Measurements from ENCODE around the gene CAPZA3.
"Not testable (repeated sequence)": the region's sequence is repeated elsewhere in the genome, so short reads cannot be mapped to it uniquely, and the experiment has no call there.

CAPZA3 gene, protein sequence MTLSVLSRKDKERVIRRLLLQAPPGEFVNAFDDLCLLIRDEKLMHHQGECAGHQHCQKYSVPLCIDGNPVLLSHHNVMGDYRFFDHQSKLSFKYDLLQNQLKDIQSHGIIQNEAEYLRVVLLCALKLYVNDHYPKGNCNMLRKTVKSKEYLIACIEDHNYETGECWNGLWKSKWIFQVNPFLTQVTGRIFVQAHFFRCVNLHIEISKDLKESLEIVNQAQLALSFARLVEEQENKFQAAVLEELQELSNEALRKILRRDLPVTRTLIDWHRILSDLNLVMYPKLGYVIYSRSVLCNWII

DNA sequence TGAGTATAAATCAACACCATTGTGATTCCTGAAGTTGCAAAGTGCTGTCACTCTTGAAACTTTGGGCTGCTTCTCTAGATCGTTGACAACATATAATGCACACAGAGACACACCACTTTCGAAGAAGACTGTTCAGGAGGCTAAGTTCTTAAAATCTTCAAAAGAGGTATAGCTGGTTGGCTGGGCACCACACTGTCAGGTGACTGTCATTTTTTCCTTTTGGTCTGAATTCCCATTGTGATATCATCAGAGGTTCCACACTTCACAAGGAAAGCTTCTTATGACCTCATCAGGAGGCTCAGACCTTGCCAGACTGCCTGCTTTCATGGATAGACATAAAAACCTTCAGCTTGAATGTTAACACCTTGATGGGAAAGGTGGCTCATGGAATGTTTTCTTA, at the start of gene CAPZA3, which contains the start of gene PLCZ1:
TSS of gene CAPZA3 (plus strand) at position 301 of the 400 bp plus-strand sequence. CDS start 150 bp downstream, outside the sequence.
TSS of gene PLCZ1 (minus strand) at position 194 of the 400 bp plus-strand sequence. CDS start 641 bp downstream, outside the sequence.
- no peak for DNase-seq (ENCODE audit: low read depth in 3 of 3)

DNA sequence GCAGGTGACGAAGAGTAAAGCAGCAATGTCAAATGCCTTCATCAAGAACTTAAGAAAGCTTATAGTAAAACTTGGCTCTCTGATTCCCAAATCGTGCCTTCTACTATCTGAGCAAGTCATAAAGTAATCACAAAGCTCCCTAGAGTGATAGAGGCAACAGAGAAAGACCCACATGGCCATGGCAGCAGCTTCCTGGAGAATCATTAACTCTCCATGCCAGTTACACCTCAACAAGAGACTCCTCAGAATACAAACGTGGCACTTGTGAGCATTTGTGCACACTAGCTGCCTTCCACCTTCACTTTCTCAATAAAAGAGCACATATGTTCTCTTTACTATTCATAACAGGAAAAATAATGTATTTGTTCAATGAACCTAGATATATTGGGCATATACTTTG, 48.1 kb upstream of the CAPZA3 start:
- DNase-seq (ENCODE audit: low read depth in 3 of 3): no peak

DNA sequence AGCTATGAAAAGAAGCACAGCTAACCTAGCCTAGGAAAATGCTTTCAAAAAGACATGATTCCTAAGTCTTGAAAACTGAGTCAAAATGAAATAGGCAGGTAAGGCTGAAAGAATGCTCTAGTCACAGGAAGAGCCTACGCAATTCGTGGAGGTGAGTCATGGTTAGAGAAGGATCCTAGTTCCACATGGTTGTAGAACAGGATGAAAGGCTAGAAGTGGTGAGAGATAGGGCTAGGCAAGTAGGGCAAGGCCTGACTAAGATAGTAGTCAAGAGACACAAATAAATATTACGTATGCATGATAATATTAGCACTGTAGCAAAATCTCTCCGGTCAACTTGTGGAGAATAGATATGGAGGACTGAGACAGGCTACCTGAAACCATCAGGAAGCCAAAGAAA, 47.3 kb upstream of the CAPZA3 start:
- no peak for DNase-seq (ENCODE audit: low read depth in 3 of 3)

DNA sequence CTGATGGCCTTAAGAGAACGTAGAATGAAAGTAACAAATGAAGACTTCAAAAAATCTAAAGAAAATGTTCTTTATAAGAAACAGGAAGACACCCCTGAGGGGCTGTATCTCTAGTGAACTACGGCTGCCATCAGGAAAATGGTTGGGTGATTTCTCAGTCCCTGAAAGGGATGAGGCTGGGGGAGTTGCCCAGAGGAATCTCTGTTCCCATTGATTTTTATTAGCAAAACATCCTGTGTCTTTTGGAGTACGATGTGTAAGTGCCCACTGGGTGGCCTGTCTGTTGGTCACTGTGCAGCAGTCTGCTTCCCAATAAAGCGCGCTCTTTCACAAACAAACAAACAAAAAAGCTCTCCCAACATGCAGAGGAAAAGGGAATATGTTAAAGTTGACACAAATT, 43.9 kb upstream of the CAPZA3 start:
- DNase-seq (ENCODE audit: low read depth in 3 of 3): not testable (repeated sequence)

DNA sequence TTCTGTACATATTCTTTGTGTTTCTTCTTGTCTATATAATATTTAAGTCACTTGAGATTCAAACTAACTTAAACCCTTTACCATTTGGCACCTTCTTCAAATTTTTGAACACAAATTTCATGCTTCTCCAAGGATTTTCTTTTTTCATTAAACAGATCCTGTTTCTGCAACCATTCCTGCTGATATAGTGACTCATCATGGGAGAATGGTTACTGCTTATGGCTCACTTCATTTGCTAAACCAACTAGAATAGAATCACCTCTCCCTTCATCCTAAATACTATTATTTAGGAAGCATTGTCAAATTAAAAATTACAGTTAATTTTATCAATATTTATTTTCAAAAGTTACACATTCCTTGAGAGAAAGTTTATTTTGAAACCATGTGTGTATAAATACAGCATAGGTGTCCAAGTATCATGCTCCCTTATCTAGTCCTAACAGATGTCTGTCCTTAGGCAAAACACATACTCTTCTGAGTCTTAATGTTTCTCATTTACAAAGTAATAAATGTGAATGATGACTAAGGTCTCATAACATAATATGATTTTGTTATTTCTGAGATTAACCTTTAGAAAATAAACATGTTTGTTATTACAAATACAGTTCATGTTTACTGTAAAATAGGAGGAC, 40.8 kb upstream of the CAPZA3 start:
- no peak for DNase-seq (ENCODE audit: low read depth in 3 of 3)

DNA sequence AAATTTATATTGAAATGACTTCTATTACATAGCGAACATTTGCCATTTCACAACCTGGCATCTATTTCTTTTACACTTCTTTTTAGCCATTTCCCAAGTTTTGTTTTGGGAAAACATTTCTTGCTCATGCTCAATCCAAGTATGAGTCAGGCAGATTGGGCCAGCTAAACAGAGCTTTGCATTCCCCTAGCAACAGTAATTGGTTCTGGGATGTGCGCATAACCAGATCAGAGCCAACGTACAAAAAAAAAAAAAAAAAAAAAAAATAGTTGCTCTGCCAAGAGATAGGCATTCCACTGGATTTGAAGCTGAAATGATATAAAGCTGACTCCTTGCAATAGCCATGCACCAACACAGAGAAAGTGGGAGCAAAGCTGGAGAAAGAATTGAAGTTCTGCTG, 37.6 kb upstream of the CAPZA3 start:
- DNase-seq (ENCODE audit: low read depth in 3 of 3): no peak

DNA sequence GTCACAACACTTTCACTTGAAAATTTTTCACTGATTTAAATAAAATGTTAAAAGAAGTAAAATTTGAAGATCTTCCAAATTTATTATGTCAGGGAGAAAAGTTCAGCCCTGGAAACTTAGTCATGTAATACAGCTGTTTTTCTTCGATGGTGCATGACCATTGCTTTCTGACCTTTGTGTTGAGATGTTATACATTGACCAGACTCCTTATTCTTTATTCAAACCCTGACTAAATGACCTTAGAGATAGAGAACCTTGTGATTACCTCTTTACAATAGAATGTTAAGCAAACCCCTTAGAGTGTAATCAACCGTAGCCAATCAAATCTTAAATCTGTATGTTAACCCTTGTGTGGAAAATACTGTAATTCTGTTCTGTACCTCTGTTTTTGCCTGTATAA, 34.6 kb upstream of the CAPZA3 start:
- DNase-seq (ENCODE audit: low read depth in 3 of 3): no peak

DNA sequence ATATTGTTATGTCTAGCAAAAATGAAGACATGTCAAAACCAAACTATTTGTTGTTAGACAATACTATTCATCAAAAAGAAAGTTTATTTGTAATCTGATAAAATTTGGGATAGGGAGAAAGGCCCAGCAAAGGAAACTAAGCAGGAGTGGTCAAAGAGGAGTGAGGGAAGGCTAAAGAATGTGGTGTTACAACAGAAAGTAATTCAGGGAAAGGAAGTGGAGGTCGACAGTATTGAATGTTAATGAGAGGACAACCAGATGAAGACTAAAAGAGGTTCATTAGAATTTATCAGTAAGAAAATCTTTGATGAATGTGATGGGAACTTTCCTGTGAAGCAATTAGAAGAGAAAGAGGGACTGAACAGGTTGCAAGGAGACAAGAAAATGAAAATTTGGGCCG, 34.0 kb upstream of the CAPZA3 start:
- no peak for DNase-seq (ENCODE audit: low read depth in 3 of 3)

DNA sequence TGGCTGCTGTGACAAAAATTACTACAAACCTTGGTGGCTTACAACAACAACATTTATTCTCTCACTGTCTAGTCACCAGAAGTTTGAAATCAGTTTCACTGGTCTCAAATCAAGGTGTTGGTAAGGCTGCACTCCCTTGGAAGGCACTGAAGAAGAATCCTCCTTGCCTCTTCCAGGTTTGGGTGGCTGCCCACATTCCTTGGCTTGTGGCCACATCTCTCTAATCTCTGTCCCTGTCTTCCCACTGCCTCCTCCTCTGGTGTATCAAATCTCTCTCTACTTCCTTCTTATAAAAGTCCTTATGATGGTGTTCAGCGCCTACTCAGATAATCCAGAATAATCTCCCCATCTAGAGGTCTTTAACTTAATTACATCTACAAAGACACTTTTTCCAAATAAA, 31.1 kb upstream of the CAPZA3 start:
- no peak for DNase-seq (ENCODE audit: low read depth in 3 of 3)

DNA sequence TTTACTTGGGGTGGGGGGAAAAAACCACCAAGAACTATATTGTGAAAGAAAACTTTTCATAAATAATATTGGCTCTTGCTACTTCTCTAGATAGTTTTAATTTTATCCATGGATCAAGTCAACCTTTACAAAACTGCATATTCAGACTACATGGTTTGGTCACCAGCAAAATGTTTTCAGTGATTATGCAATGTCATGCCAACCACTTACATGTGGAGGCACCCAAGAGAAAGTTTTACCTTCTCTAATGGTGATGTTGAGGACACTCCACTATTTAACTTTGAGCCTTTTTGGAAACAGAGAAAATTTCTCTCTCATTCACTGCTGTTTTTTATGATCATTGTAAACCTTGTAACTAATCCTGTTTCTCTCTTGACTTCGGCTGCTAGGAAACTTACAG, 21.7 kb upstream of the CAPZA3 start:
- DNase-seq (ENCODE audit: low read depth in 3 of 3): no peak

DNA sequence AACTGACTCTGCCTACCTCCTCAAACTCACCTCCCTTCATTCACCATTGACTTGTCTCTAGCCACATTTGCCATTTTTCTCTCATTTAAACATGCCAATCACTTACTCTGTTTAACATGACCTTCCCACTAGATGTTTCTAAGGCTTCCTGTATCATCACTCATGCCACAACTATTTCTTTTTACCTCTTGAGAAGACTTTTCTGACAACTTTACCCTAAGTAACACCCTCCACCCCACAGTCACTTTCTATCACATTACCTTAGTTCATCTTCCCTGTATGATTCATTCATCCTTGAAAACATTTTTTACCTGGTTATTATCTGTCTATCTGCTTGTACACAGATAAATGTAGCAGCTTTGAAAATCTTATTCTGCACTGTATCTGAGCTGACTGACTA, 19.5 kb upstream of the CAPZA3 start:
- DNase-seq (ENCODE audit: low read depth in 3 of 3): no peak

DNA sequence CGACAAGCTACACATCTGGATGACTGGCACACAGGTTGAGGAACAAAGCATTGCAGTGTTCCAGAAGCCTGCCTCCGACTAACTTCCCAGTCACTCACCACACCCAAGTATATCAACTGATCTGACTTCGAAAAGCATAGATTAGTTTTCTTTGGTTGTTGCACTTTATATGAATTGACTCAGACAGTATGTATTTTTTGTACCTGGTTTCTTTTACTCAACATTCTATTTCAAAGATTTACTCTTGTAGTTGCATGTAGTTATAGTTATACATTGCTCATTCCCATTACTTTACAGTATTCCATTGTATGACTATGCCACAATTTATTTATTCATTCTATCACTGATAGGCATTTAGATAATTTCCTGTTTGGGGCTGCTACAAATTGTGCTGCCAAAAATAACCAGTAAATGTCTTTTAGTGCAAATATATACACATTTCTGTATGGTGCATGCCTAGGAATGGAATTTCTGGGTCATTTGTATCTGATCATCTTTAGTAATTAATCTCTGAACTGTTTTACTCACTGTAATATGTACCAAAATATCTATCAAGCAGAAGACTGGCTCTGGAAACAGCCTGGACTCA, 17.9 kb upstream of the CAPZA3 start:
- no peak for DNase-seq (ENCODE audit: low read depth in 3 of 3)

DNA sequence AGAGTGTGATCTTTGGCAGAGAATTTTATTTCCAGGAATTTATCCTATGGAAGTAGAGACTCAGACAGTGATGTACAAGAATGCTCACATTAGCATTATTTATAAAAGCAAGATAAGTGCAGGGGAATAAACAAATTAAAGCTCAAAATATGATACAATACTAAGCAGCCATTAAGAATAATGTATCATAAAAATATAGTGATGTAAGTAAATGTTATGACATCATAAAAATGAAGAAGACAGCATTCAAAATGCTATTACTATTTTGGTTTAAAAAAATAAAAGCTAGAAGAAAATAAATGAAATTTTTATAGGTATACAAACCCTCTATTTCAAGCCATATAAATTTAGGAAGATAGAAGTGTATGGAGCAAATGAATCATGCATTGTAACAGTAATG, 17.2 kb upstream of the CAPZA3 start:
- DNase-seq (ENCODE audit: low read depth in 3 of 3): no peak

DNA sequence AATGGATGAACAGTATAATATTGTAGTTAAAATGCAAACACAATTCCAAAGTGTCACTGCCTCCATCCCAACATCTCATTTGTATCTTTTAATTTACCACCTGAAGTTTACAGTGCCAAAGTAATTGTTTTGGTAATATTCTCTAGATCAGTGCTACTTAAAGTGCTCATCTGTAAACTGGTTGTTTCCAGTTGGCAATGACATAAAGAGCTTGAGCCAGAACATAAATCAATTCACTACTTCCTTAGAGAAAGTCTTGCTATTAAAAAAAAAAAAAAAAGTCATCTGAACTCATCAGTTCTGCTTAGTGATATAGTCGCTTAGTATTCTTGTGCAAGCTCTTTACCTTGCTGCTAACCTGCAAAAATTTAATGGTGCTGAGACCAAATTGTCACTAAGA, 16.5 kb upstream of the CAPZA3 start:
- no peak for DNase-seq (ENCODE audit: low read depth in 3 of 3)

DNA sequence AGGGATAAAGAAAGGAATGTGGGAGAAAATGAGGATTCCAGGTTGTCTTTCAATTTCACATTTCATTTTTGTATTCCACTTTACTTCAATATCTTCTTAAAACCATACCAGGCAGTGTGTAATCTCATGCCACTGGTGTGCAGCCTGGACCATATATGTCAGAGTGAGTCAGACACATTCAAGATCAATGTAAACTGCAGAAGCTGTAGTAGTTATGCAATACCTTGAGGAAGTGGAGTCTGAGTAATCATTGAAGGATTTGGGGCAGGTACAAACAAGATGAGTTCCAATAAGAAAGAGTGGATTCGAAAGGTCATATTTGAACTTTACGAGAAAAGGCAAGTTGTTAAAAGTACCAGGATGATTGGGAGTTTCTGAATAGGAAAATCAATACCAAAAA, 14.2 kb upstream of the CAPZA3 start:
- DNase-seq (ENCODE audit: low read depth in 3 of 3): no peak

DNA sequence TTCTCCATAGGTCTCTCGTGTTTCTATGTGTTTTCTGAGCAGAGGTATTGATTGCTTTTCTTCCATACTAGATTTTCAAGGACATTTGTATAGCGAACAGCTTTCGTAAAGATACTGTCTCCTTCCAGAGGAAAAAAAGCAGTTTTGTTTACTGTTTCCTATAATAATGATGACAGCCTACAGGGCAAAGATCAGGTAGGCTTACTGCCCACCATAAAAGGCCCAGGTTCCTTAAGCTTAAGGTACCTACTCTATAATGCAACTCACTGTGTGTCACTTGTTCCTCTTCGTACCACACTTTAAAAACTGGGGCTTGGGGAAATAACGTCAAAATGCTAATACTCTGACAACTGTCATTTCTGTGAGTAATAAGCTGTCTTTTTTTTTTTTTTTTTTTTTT, 6.8 kb upstream of the CAPZA3 start:
- no peak for DNase-seq (ENCODE audit: low read depth in 3 of 3)

DNA sequence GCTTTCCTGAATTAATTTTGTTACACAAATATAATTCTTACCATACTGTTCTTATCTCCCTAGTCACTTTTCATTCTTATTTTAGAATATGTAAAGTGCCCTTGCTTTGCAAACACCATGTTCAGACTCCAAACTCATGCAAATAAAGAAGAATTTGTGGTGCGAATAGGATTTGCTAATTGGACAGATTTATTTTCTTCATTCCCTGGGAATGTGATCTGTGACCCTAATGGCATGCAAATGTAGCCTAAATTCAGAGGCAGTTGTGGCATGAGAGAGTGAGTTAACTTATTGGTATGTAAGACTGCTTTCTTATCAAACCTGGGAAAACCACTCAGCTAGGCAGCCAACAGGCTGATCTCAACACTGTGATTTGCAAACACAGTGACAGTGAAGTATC, 10.0 kb downstream of the CAPZA3 start:
- DNase-seq (ENCODE audit: low read depth in 3 of 3): no peak

DNA sequence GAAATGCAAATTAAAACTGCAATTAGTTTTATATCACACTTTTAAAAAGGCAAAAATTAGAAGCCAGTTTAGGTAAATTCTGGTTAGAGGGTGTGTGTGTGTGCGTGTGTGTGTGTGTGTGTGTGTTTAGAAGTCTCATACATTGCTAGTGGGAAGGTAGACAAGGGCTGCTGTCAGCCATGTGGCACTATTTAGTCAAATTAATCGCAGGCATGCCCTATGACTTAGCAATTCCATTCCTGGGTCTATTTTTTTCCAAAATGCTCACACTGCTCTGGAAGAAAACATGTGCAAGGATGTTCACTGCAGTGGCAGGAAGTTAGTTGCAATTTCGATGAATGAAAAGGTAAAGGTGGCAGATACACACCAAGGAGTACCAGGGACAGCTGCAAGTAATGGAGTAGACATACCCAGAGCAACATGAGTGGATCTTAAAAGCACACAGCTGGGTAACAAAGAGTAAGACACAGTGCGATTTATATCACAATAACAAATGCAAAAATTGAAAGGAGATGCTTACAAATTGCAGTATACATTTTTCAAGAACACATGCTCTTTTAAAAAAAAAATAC, 11.6 kb downstream of the CAPZA3 start:
- no peak for DNase-seq (ENCODE audit: low read depth in 3 of 3)

DNA sequence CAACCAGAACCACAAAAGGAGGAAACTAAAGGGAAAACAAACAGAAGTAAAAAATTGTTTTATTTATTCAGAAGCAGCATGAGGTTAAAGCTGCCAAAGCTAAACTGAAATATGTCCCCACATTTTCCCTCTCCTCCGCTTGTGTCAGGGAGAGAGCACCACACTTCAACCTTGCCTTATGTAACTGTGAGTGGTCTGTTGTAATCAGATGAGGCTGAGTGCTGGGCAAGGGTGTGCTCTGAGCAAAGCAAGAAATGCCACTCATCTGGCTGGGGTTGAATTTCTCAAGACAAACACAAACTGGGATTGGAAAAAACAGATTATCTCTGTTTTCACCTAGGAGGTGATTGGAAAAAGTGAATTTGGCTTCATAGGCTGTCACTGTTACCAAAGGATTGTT, 12.2 kb downstream of the CAPZA3 start:
- no peak for DNase-seq (ENCODE audit: low read depth in 3 of 3)

DNA sequence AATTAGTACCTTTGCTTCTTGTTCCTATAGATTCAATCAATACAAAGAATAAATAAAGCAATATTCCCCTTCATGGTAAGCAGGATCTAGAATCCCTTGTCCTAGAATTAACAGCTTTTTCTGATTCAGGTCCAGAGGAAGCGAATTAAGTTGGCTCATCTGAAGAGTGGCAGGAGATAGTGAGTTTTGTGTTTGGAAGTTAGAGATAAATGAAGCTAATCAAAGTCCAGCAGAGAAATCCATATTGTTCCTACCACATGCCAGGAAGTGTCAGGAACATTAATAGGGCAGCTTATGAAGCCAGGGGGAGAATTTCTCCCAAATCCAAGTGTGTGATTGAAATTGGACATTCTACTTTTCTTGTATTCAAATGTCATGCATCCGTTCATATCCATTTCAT, 13.9 kb downstream of the CAPZA3 start:
- no peak for DNase-seq (ENCODE audit: low read depth in 3 of 3)

DNA sequence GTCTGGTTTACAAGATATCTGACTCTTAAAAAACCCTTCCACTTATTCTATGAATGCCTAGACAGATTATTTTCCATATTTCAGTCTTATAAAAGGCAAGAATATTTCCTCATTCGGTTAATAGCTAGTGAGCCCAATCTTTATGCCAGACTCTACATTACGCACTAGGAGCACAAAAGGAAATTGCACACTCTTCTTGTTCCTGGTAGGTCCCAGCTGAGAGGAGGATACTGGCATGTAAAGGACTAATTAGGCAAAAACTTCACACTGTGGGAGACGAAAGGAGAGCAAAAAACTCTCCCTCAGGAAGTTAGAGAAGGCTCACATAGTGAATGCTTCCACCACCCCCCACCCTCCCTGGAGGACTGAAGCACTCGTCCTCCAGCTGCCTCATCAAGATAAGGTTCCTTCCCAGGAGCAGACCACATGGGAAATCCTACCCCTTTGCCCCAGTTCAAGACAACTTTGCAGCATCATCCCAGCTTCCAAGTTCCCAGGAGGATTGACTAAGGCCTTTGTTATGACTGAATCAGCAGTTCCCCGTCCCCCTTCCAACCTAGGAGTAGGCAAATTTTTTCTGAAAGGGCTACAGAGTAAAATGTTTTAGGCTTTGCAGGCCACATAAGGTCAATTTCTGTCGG, 14.5 kb downstream of the CAPZA3 start:
- DNase-seq (ENCODE audit: low read depth in 3 of 3): no peak

DNA sequence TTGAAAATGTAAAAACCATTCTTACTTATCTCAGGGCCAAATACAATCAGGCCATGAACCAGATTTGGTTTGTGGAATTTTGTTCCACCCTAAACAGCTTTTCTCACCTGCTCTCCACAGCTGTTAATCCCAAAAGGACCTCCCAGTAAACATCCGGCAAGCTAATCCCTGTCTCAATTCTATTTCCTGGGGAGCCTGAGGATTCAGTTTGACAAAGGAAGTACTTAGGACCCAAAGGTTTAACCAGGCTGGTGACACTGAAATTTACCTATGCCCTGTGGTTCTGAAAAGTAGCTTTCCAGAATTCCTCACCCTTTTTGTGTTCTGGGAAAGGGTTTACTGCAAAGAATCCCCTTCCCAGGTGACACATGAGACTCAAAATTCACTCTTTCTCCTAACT, 15.0 kb downstream of the CAPZA3 start:
- DNase-seq (ENCODE audit: low read depth in 3 of 3): no peak

All from stimulated activated CD4-positive, alpha-beta T cell treated with anti-CD3 and anti-CD28 coated beads, TNF-alpha, amount 100 ng/mL, for 48 hours (primary cell).